NK-92 (cell line): ENCODE measurements around the gene ZNF736.
"Not testable (repeated sequence)": the region's sequence is repeated elsewhere in the genome, so short reads cannot be mapped to it uniquely, and the experiment has no call there.

Source experiments
- DNase-seq: peaks from one replicate; lab custom pipeline; 2025; ENCODE audit not compliant: unreplicated experiment; lab: John Stamatoyannopoulos, UW

ZNF736 gene

DNA sequence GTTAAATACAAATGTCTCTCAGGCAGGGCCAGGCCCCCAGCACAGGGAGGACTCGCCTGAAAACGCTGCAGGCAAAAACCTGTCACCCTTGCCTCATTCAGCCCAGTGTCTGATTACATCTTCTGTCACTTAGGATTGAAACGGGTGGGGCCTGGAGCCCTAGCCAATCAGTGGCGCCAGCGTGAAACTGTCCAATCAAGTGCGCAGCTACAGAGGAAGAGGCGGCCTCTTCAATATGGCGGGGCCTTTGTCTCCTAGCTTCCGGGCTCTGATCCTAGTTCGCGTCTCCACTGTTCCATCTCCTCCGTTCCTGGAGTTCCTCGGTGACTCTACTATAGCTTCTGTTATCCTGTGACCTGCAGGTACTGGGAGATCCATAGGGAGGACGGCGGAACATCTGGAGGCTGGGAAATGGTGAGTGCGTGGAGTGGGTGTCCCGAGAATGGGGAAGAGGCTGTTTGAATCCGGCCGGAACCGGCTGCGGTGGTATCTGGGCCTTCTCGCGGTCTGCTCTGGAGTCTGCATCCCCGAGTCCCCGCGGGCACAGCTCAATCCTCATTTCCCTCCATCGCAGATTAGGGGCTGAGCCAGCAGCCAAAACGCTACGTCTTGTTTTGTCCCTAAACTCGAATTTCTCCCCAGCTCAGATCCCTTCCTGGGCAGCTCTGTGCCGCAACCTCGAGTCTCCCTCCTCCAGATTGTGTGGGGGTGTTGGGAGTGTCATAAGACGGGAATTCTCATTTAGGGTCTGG lies at the start of gene ZNF736:
ZNF736 (plus strand) TSS at position 222 of the 752 bp plus-strand sequence; CDS start at position 412, 190 bp downstream.
- peak; percentile 11 for DNase-seq

DNA sequence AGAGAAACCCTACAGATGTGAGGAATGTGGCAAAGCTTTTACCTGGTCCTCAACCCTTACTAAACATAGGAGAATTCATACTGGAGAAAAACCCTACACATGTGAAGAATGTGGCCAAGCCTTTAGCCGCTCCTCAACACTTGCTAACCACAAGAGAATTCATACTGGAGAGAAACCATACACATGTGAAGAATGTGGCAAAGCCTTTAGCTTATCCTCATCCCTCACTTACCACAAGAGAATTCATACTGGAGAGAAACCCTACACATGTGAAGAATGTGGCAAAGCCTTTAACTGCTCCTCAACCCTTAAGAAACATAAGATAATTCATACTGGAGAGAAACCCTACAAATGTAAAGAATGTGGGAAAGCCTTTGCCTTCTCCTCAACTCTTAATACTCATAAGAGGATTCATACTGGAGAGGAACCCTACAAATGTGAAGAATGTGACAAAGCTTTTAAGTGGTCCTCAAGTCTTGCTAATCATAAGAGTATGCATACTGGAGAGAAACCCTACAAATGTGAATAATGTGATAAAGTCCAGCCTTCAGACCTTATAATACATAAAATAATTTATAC lies 47.3 kb upstream of the ZNF736 start:
- no peak for DNase-seq

DNA sequence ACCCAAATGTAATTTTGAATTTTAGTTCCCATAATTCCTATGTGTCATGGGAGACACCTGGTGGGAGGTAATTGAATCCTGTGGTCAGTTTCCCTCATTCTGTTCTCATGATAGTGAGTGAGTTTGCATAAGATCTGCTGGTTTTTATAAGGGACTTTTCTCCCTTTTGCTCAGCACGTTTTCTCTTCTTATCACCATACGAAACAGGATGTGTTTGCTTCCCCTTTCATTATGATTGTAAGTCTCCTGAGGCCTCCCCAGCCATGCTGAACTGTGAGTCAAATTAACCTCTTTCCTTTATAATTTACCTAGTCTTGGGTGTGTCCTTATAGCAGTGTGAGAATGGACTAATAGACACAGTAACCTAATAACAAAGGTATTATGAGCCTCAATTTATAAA lies 36.1 kb upstream of the ZNF736 start:
- no peak for DNase-seq

DNA sequence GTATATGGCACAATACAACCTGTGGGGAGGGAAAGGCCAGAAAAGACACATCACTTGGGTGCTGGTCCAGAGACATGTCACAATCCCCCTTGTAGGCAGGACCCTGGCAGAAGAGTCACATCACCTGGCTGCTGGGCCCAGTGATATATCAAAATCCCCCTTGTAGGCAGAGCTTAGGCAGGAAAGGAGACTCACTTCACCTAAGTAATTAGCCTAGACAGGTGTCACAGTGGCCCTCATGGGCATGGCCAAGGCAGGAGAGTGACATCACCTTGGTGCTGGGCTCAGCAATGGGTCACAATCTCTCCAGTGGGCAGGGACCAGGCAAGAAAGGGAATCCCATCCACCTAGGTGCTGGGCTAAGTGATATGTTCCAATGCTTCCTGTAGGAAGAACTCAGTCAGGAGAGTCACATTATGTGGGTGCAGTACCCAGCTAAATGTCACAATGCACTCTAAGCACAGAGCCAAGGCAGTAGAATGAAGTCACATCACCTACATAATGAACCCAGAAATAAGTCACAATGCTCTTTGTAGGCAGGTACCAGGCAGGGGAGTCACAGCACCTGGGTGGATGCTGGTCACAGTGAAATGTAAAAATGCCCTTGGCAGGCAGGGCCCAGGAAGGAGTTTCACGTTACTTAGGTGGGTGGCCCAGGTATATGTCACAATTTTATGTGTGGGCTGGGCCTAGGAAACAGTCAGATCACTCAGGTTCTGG lies 18.9 kb upstream of the ZNF736 start:
- DNase-seq = no peak

DNA sequence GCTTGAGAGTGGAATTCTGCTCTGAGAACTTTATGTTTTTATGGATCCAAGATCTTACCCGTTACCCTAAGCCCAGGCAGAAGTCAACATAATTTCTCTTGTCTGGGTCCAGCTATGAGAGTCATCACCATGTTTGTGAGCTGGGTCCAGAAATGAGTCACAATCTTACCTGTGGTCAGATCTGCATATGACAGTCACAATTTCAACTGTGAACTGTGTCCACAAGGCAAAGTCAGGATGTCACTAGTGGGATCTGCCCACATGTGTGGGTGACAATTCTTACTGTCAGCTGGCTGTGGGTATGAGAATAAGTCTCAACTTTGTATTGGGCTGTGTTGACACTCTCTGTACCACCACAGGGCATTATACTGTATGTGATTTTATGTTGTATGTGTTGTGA lies 16.3 kb upstream of the ZNF736 start:
- not testable (repeated sequence) for DNase-seq

DNA sequence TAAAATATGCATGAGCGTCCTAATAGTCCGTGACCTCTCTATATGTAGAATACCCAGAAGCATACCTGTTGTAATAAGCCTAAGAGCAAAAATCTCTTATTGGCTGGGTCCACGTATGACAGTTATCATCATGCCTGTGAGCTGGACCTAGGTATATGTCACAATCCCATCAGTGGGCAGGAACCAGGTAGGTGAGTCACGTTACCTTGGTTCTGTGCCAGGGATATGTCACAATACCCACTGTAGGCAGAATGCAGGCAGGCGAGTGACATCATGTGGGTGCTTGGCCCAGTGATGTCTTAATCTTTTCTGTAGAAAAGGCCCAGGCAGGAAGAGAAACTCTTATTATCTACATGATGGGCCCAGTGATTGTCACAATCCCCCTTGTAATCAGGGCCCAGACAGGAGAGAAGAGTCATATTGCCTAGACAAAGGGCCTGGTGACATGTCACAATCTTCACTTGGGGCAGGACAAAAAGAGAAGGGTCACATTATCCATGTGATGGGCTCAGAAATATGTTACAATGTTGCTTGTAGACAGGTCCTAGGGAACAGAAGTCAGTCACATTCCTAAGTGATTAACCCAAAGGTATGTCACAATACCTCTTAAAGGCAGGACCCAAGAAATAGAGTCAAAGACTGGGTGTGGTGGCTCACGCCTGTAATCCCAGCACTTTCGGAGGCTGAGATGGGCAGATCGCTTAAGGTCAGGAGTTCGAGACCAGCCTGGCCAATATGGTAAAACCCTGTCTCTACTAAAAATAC lies 12.9 kb upstream of the ZNF736 start:
- no peak for DNase-seq

DNA sequence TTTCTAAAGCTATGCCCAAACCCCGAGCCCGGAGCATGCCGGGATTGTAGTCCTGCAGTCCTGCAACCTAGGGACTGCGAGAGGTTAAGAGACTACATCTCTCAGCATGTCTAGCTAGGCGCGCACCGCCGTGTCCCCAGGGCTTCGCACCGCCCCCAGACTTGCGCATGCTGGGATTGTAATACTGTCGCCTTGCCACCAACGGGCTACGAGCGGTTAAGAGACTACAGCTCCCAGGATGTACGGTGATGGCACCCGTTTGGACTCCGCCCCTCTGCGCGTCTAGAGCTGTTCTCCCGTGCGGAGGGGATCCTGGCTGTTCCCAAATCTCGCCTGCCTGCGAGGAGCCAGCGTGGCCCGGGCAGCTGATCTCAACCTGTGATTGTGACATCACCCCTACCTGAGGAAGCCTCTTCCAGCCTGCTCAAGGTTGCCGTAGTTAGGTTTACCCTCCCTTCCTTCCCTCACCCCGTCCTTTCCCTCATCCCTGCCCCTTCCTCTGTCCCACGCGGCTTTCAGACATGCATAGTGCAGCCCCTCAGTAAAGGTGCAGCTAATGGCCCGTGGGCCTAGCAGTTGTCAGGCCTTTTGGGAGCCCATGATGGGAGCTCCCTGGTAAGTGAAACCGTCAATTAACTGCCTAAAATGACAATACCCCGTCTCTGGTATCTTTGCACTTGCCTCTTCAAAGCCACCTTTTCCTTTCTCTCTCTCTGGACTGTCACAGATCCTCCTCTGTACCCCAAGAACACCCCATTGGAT lies 6.3 kb upstream of the ZNF736 start:
- peak; percentile 58 for DNase-seq

DNA sequence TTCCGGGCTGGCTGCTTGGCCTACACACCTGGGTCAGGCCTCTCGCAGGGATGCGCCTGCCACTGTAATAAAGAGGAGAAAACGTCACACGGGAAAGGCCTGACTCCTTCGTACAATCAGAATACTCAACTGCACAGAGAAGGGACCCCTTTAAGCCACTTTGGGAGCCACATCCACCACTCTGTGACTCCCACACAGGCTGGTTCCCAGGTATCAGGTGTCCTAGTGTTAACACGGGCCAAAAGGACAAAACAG lies 5.8 kb upstream of the ZNF736 start:
- DNase-seq = no peak

DNA sequence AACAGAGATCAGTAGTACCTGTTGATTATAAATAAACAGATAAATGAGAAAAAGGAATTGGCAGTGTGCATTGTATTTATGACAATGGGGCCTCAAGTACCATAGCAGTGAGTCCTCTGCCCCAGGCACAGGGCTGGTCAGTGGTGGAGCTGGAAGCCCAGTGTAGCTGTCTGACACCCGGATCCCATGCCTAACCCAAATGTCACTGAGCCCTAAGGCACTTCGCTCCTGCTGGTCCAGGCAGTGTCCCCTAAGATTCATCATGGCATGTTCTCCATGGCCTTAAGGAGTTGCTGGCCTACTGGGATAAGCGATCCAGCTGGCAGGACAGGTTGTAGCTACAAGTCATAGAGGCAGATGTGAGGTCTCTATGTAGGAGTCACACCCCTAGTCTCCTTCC lies 3.3 kb upstream of the ZNF736 start:
- no peak for DNase-seq

DNA sequence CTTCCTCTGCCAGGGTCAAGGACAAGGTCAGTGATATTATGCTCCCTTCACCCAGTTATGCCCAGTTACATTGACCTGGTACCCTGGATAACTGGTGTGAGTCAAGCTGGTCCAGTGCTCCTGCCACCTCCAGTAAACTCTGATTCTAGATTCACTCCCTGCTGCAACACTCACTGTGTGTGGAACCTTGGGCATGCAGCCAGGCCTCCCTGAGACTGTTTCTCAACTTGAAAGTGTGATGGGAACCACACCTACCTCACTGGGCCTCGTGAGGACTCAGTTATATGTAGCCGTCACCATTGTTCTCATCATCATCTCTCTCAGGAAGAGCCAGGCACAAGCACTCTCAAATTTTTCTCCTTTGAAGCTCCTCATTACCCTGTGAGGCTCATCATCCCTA lies 935 bp upstream of the ZNF736 start:
- no peak for DNase-seq

DNA sequence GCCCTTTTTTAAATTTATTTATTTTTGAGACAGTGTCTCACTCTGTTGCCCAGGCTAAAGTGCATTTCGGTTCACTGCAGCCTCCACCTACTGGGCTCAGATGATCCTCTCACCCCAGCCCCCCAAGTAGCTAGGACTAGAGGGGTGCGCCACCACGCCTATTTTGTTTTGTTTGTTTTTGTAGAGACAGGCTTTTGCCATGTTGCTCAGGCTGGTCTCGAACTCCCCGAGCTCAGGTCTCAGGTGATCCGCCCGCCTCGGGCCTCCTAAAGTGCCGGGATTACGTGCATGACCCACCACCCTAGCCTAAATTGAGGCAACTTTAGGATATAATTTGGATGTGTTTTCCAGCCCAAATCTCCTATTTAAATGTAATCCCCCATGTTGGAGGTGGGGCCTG lies 805 bp downstream of the ZNF736 start:
- DNase-seq = no peak

DNA sequence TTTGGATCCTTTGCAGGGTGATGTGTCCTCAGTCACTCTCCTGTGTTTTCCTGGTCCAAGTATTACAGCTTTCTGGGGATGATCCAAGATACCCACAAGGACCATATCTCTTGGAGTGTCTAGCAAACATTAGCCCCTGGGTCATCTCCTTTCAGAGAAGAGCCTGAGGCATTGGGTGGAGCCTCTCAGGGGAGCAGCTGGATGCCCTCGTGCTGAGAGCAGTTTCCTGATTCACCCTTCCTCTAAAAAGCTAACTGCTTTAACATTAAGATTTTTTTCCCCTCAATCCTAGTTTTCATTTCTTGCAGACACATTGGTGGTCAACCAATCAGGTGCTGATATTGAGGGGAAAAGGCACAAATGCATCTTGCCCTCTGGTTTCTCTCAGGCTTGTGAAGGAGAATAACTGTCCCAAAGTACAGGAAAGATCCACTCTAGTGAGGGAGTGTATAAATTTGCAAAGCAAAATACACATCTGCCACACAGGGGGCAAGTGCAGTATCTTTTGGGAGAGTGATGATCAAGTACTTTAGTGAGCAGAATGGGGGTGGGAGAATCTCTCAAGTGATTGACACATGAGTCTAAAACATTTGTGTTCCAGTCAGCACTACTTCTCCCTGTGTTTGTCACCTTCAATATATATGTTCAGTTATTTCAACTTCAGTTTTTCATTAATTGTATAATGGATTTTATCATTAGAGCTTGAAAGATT lies 2.4 kb downstream of the ZNF736 start:
- not testable (repeated sequence) for DNase-seq

DNA sequence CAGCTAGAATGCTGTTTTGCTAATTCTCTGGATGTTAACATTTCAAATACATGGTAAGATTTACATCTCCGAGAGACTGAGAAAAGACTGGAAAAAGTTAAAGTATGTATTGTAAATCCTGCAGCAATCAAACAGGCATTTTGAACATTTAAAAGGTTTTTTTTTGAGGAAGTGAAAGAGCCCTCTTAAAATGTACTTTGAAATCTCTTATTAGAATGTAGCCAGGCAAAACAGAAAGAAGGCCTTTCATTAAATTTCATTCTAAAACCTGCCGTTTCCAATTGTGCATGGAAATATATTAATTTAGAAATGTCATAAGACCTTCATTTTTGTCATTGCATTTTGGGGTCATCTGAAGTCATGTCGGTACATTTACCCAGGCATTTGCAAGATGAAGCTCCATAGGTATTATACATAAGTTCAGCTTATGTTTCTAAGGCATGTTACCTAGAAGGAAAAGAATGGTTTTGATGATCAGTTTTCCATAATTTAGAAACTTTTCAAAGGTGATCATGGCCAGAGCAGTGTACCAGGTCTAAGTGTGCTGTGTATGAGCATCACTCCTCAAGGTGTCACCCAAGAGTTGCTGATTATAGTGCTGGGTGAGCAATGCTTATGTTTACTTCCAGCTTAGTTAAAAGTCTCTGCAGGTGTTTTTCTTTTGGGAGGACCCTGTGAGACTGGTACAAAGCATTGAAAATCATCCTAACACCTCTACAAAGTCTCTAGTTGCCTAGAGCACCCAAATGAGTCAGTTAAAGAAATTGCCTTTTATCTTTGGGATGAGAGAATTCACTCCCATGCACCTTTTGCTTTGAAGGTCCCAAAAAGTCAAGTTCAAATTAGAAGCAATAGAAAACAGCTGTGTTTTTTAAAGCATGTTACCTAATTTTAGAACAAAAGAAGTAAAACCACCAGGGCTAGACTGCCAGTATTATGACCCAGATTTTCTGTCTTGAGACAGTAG lies 7.1 kb downstream of the ZNF736 start:
- no peak for DNase-seq

DNA sequence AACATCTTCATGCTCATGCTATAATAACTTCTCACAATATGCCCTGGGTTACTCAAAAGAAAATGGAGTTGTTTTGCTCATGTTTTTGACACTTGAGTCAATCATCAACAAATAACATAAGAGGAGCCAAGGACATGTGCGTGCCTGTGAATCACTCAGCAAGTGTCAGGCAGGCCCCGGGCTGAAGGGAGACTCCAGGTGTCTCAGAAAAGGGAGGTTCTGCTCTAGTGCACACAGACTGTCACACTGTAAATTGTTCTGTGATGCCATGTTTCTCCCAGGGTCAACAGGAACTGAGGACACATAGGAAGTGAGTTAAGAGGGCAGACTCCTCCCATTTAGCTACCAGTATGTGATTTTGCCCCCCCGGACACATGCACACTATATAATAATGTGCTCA lies 10.4 kb downstream of the ZNF736 start:
- not testable (repeated sequence) for DNase-seq

DNA sequence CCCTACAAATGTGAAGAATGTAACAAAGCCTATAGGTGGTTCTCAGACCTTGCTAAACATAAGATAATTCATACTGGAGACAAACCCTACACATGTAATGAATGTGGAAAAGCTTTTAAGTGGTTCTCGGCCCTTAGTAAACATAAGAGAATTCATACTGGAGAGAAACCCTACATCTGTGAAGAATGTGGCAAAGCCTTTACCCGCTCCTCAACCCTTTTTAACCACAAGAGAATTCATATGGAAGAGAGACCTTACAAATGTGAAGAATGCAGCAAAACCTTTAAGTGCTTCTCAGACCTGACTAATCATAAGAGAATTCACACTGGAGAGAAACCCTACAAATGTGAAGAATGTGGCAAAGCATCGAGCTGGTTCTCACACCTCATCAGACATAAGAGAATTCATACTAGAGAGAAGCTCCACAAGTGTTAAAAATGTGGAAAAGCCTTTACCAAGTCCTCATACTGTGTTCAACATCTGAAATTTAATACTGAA lies 35.0 kb downstream of the ZNF736 start:
- DNase-seq = not testable (repeated sequence)

DNA sequence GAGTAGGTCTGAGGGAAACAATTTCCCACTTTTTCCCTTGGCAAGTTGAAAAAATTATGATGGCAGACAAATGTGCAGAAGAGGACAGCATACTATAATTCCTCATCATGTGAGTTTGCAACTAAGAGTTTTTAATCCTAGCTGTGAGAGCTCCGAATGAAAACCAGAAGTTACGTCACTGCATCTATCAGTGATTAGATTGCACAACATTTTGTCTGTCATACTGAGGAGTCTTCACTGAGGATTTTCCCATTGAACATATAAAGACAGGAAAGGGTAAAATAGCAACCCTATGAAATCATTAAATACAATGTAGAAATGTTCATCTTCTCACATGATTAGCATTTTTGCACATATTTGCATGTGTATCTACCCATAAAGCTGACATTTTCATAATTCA lies 45.8 kb downstream of the ZNF736 start:
- no peak for DNase-seq

DNA sequence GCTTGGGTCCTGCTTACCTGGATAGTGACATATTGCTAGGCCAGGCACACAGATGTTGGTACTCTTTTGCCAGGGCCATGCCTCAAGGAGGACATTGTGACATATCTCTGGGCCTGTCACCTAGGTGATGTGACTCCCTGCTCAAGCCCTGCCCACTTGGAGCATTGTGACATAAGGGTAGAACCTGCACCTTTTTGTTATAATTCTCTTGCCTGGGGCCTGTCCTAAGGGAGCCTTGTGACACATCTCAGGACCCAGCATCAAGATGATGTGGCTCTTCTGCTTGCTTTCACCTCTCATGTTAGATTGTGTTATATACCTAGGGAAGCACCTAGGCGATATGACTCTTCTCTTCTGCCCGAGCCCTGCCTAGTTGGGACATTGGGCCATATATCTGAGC lies 57.4 kb downstream of the ZNF736 start:
- DNase-seq = no peak

DNA sequence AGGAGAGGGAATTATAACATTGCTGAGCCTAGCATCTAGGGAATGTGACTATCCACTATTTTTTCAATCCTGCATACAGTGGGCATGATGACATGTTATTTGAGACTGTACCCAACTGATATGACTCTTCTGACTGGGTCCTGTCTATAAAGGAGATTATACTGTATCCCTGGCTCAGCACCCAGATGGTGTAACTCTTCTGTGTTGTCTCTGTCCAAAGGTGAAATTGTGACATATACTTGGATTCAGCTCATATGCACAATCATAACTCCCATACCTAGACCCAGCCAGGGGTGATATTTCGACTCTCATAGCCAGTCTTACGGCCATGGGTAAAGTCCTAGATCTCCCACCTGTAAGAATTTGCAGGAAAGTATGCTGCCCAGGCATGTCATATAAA lies 59.3 kb downstream of the ZNF736 start:
- no peak for DNase-seq

DNA sequence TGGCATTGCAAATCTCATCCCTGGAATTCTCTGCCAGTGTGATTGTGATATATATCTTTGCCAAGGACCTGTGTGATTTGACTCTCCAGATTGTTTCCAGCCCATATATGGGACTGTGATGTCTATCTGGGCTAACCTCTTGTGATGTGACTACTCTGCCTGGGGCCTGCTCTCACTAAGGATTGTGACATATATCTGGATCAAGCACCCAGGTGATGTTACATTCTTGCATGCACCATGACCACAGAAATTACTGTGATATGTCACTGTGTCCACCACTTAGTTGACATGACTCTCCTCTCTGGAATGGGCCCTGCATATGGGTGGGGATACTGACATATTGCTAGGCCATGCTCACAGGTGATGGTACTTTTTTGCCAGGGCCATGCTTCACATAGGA lies 86.6 kb downstream of the ZNF736 start:
- no peak for DNase-seq
